K562 (cell line): ENCODE measurements around the gene DYNC1I1. TPM values are rescaled to one million over a fixed set of nuclear protein-coding genes. Genes with fewer than 3 reads are reported as not detected.

Experiments used
- ATAC-seq: fragments of 200-7000 bp; cut with Tn5 transposase; 3 replicates; pipeline ENCODE4 v1.9.1; 2020; ENCODE audit warnings: moderate library complexity
- BruUV-seq: library from RNA; stranded (reverse); fragments of 400-500 nt; replicated peaks from 2 replicates; lab custom pipeline; 2021; lab: Mats Ljungman, UMichigan
- CTCF ChIA-PET: fragments of 300-600 bp; formaldehyde crosslinking; extraction: SDS; loops from one replicate; lab custom pipeline; 2021; ENCODE audit warnings: low intra/inter-chr PET ratio; lab: Yijun Ruan, JAX
- POLR2A ChIA-PET: fragments of 300-600, 350-650 bp; sonication (Branson Sonifier 250); formaldehyde crosslinking; extraction: SDS; loops from one replicate; lab custom pipeline; 2021; ENCODE audit warnings: antibody characterized with exemption, inconsistent platforms; lab: Yijun Ruan, JAX
- DNase-seq, 4 experiments: peaks; one replicate each; pipeline versions ENCODE4 v3.0.0 to v3.0.0-alpha.2; 2011 to 2018; ENCODE audit warnings: low spot score in 3 of 4, mixed read lengths in 3 of 4; ENCODE audit errors: extremely low read depth in 1 of 4
- FAIRE-seq: peaks from 2 replicates; lab custom pipeline; 2011; peaks lifted over from hg19 to GRCh38; lab: Jason Lieb, UNC
- H2AFZ ChIP-seq: 2 replicates; pipeline ENCODE4 v1.6.0; 2011; ENCODE audit warnings: low read depth, low read length, control low read depth, inconsistent platforms
- H3K27ac ChIP-seq: fragments of 200-600 bp; 3 replicates; pipeline ENCODE4 v1.8.0; 2011; ENCODE audit warnings: low read depth, mild to moderate bottlenecking, control low read depth, inconsistent platforms, low read length, moderate library complexity, mixed read lengths; ENCODE audit errors: extremely low read depth
- H3K27me3 ChIP-seq, 2 experiments: fragments of 300-600 bp in 1 of 2; 2 replicates in 1 of 2; 3 replicates in 1 of 2; pipeline versions ENCODE4 v1.6.0 to v1.8.0; 2011; ENCODE audit warnings: inconsistent platforms in 2 of 2, low read length in 2 of 2, mild to moderate bottlenecking in 1 of 2, mixed read lengths in 1 of 2, moderate library complexity in 1 of 2; ENCODE audit not compliant: control insufficient read depth in 2 of 2, insufficient read depth in 2 of 2
- H3K36me3 ChIP-seq: fragments of 300-600 bp; 3 replicates; pipeline ENCODE4 v1.8.0; 2011; ENCODE audit warnings: mild to moderate bottlenecking, low read length, inconsistent platforms; ENCODE audit not compliant: control insufficient read depth, insufficient read depth
- H3K4me1 ChIP-seq, 2 experiments: fragments of 200-600 bp in 1 of 2; replicated peaks in 1 of 2; 2 replicates in 1 of 2; 3 replicates in 1 of 2; pipeline versions ENCODE4 v1.5.1 to v1.8.0; 2011; ENCODE audit warnings: inconsistent platforms in 2 of 2, low read length in 2 of 2, mild to moderate bottlenecking in 1 of 2, mixed read lengths in 1 of 2, moderate library complexity in 1 of 2; ENCODE audit not compliant: control insufficient read depth in 2 of 2, insufficient read depth in 2 of 2
- H3K4me2 ChIP-seq: 2 replicates; pipeline ENCODE4 v1.6.1; 2011; ENCODE audit warnings: low read length, control low read depth, inconsistent platforms, mixed read lengths; ENCODE audit not compliant: insufficient read depth
- H3K4me3 ChIP-seq: fragments of 200-600 bp; sonication (generic), shearing (Covaris generic); 2 replicates; pipeline ENCODE4 v1.5.1; 2016; ENCODE audit warnings: control low read depth, inconsistent platforms
- H3K79me2 ChIP-seq: fragments of 200-600 bp; 3 replicates; pipeline ENCODE4 v1.8.0; 2011; ENCODE audit warnings: low read length, inconsistent platforms; ENCODE audit not compliant: control insufficient read depth, insufficient read depth
- H3K9ac ChIP-seq, 2 experiments: 2 replicates each; pipeline versions ENCODE4 v1.6.0 to v1.6.1; 2011; ENCODE audit warnings: low read depth in 2 of 2, low read length in 2 of 2, control low read depth in 1 of 2, inconsistent platforms in 1 of 2, mild to moderate bottlenecking in 1 of 2, mixed read lengths in 1 of 2; ENCODE audit not compliant: insufficient read depth in 1 of 2
- H3K9me1 ChIP-seq: one replicate; pipeline ENCODE4 v1.6.0; 2011; ENCODE audit warnings: inconsistent platforms, mild to moderate bottlenecking, low read length, moderate library complexity; ENCODE audit not compliant: control insufficient read depth, insufficient read depth
- H3K9me3 ChIP-seq: replicated peaks from 2 replicates; pipeline ENCODE4 v1.5.1; 2011; ENCODE audit warnings: low read depth, low read length, inconsistent platforms; ENCODE audit not compliant: control insufficient read depth, insufficient read depth
- H4K20me1 ChIP-seq: replicated peaks from 2 replicates; pipeline ENCODE4 v1.6.1; 2011; ENCODE audit warnings: low read length, inconsistent platforms, mixed read lengths; ENCODE audit not compliant: control insufficient read depth, insufficient read depth
- ARNT ChIP-seq, 2 experiments: fragments of 450-650 bp; IDR thresholded peaks; 2 replicates each; pipeline ENCODE4 v1.6.1; 2016; ENCODE audit warnings: mild to moderate bottlenecking in 1 of 2
- EWSR1 ChIP-seq: fragments of 450-650 bp; IDR thresholded peaks from 2 replicates; pipeline ENCODE4 v1.6.1; 2018; ENCODE audit warnings: borderline replicate concordance, mild to moderate bottlenecking, low read depth, moderate library complexity; ENCODE audit not compliant: partially characterized antibody
- MYNN ChIP-seq, 2 experiments: sonication (generic); formaldehyde crosslinking in 1 of 2; IDR thresholded peaks; 2 replicates each; pipeline versions ENCODE4 v1.5.0 to v1.6.1; 2016 to 2020; ENCODE audit warnings: antibody characterized with exemption in 1 of 2, missing genetic modification reagents in 1 of 2
- RBM25 ChIP-seq: fragments of 200-400 bp; formaldehyde crosslinking; IDR thresholded peaks from 2 replicates; pipeline ENCODE4 v1.6.1; 2018; ENCODE audit warnings: low read length, low read depth, moderate library complexity; ENCODE audit not compliant: severe bottlenecking
- SETDB1 ChIP-seq: IDR thresholded peaks from one replicate; pipeline ENCODE4 v1.6.1; 2012; ENCODE audit warnings: low read length, control low read depth, inconsistent platforms
- TCF3 ChIP-seq: sonication (generic); formaldehyde crosslinking; IDR thresholded peaks from 2 replicates; pipeline ENCODE4 v1.4.0; 2020; ENCODE audit warnings: mild to moderate bottlenecking, missing genetic modification reagents
- ZFP30 ChIP-seq: fragments of 250-450 bp; sonication (Bioruptor Pico); IDR thresholded peaks from 2 replicates; pipeline ENCODE4 v1.8.0; 2022; ENCODE audit warnings: moderate library complexity, mild to moderate bottlenecking, inconsistent platforms, borderline replicate concordance
- ZNF408 ChIP-seq: fragments of 250-450 bp; sonication (Bioruptor Pico); IDR thresholded peaks from 2 replicates; pipeline ENCODE4 v1.4.0; 2020; ENCODE audit warnings: low read depth, mild to moderate bottlenecking, moderate library complexity
- ZNF431 ChIP-seq: sonication (generic); formaldehyde crosslinking; IDR thresholded peaks from 2 replicates; pipeline ENCODE4 v1.8.0; 2022; ENCODE audit warnings: mild to moderate bottlenecking, missing genetic modification reagents
- ZNF449 ChIP-seq: fragments of 250-450 bp; sonication (Bioruptor Pico); IDR thresholded peaks from 2 replicates; pipeline ENCODE4 v1.8.0; 2022; ENCODE audit warnings: moderate library complexity, mild to moderate bottlenecking, inconsistent platforms
- WGBS: fragments of 100-300 bp; shearing (Covaris generic); methylation state at CpG from one replicate; pipeline ENCODE4 v1.1.6; 2016; ENCODE audit warnings: low coverage, mixed read lengths; ENCODE audit not compliant: insufficient coverage; ENCODE audit errors: missing lambda C conversion rate; 5-methylcytosine and 5-hydroxymethylcytosine counted together
- in situ Hi-C: fragments of 300-500 bp; cut with MboI; formaldehyde crosslinking; loops from 4 replicates; pipeline ENCODE4 v1.15.0; 2018; ENCODE audit warnings: inconsistent platforms, mixed read lengths
- intact Hi-C: fragments of 100-400 bp; cut with micrococcal nuclease; formaldehyde crosslinking; loops from 2 replicates; pipeline ENCODE4 v1.14.2; 2022
- polyA plus RNA-seq, 8 experiments: library from polyadenylated mRNA; depleted of rRNA in 4 of 8; stranded (reverse) in 5 of 8; unstranded in 3 of 8; fragments of >200 nt; fragmentation: Nextera tagmentation in 2 of 8; fragmentation: Illumina TruSeq in 1 of 8; extraction: Ambion mirVana in 2 of 8; extraction: Trizol in 1 of 8; gene quantifications; 2 replicates each; pipeline versions ENCODE4 v1.2.1 to v1.2.3, GENCODE V29; 2011 to 2014; ENCODE audit warnings: inconsistent platforms in 1 of 8, missing spikeins in 1 of 8
- total RNA-seq, 7 experiments: library from RNA; depleted of rRNA in 6 of 7; stranded (reverse); fragments of >200 nt in 6 of 7; fragmentation: Illumina TruSeq in 2 of 7; extraction: Trizol in 2 of 7; gene quantifications; 2 replicates each; pipeline versions ENCODE4 v1.2.1 to v1.2.3, GENCODE V29; 2011 to 2021; ENCODE audit warnings: low replicate concordance in 1 of 7
- TF ChIP-seq, protein P1 (sequence below): fragments of 450-650 bp; IDR thresholded peaks from 2 replicates; pipeline ENCODE4 v1.6.1; 2017; ENCODE audit warnings: mild to moderate bottlenecking, moderate library complexity
- TF ChIP-seq, protein P2 (sequence below): sonication (generic); formaldehyde crosslinking; IDR thresholded peaks from 2 replicates; pipeline ENCODE4 v1.8.1; 2023; ENCODE audit warnings: mild to moderate bottlenecking, missing genetic modification reagents, moderate library complexity

Gene DYNC1I1
- total and polyA plus RNA-seq, 9 of the 15 experiments (the other 6 are each of a cell fraction or from before 2014, with no cell fraction given) = 0.22 to 1.5 (median 0.44) TPM

GRCh38 chr7:95766086-95766485 lies 6.3 kb upstream of the DYNC1I1 start:
- H3K4me2 ChIP-seq = no peak overlapping the region
- BruUV-seq = no TSS peak
- ATAC-seq (no peak), DNase-seq (no peak), FAIRE-seq (no peak)
- no peaks in the 10 kb centered on the region for H3K4me1 ChIP-seq
- no peak overlapping the region for H3K4me3 ChIP-seq
- in situ Hi-C loops = no loop called here
- WGBS = 0% methylated on average over 2 of the region's 2 CpGs
- CTCF ChIA-PET = no interaction called here
- no peaks in the 10 kb centered on the region for H3K9me1 ChIP-seq
- H3K9me3 ChIP-seq = no peaks in the 10 kb centered on the region
- H3K9ac ChIP-seq = no peak overlapping the region
- POLR2A ChIA-PET = no interaction called here
- H4K20me1 ChIP-seq = no peaks in the 10 kb centered on the region
- intact Hi-C loops = no loop called here
- no peak for TF ChIP-seq ZNF449 (CRISPR knock-in tag)
- H3K79me2 ChIP-seq = no peaks in the 10 kb centered on the region
- no peak overlapping the region for H2AFZ ChIP-seq
- no peaks in the 10 kb centered on the region for H3K36me3 ChIP-seq
- H3K27me3 ChIP-seq = no peaks in the 10 kb centered on the region
- H3K27ac ChIP-seq = no peak overlapping the region

DNA sequence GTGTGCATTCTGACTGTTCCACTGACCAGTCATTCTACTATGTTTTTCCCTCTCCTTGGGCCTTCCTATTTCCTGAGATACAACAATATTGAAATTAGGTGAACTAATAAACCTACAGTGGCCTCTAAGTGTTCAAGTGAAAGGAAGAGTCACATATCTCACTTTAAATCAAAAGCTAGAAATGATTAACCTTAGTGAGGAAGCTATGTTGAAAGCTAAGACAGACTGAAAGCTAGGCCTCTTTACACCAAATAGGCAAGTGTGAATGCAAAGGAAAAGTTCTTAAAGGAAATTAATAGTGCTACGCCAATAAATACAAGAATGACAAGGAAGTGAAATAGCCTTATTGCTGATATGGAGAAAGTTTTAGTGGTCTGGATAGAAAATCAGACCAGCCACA lies 5.7 kb upstream of the DYNC1I1 start:
- Histone ChIP-seq H3K27ac (no peak overlapping the region), H3K4me3 (no peak overlapping the region), H3K9me3 (no peaks in the 10 kb centered on the region), H3K9me1 (no peaks in the 10 kb centered on the region), H3K4me2 (no peak overlapping the region), H3K4me1 (no peaks in the 10 kb centered on the region), H3K9ac (no peak overlapping the region), H4K20me1 (no peaks in the 10 kb centered on the region), H3K27me3 (no peaks in the 10 kb centered on the region), H3K36me3 (no peaks in the 10 kb centered on the region), H2AFZ (no peak overlapping the region), H3K79me2 (no peaks in the 10 kb centered on the region)
- ATAC-seq (no peak), FAIRE-seq (no peak), DNase-seq (no peak)
- WGBS = 0% methylated on average over 1 of the region's 1 CpG
- CTCF ChIA-PET = no interaction called here
- in situ Hi-C loops (no loop called here), intact Hi-C loops (no loop called here)
- no TSS peak for BruUV-seq
- POLR2A ChIA-PET = interaction anchor here (1.0 kb wide), 1 partner anchor 8 kb away, joined by 3 read pairs; no protein-coding TSS in a partner anchor
- TF ChIP-seq ZNF431 (CRISPR knock-in tag) = no peak
- no peak for TF ChIP-seq EWSR1
- TF ChIP-seq, protein P1, sequence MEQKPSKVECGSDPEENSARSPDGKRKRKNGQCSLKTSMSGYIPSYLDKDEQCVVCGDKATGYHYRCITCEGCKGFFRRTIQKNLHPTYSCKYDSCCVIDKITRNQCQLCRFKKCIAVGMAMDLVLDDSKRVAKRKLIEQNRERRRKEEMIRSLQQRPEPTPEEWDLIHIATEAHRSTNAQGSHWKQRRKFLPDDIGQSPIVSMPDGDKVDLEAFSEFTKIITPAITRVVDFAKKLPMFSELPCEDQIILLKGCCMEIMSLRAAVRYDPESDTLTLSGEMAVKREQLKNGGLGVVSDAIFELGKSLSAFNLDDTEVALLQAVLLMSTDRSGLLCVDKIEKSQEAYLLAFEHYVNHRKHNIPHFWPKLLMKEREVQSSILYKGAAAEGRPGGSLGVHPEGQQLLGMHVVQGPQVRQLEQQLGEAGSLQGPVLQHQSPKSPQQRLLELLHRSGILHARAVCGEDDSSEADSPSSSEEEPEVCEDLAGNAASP = no peak
- TF ChIP-seq RBM25 = no peak
- TF ChIP-seq, protein P2, sequence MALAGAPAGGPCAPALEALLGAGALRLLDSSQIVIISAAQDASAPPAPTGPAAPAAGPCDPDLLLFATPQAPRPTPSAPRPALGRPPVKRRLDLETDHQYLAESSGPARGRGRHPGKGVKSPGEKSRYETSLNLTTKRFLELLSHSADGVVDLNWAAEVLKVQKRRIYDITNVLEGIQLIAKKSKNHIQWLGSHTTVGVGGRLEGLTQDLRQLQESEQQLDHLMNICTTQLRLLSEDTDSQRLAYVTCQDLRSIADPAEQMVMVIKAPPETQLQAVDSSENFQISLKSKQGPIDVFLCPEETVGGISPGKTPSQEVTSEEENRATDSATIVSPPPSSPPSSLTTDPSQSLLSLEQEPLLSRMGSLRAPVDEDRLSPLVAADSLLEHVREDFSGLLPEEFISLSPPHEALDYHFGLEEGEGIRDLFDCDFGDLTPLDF (CRISPR knock-in tag) = no peak
- no peak for TF ChIP-seq SETDB1
- no peak for TF ChIP-seq MYNN (IDR thresholded peaks at IDR 0.05)
- TF ChIP-seq MYNN (CRISPR knock-in tag; IDR thresholded peaks at IDR 0.05) = no peak
- no peak for TF ChIP-seq ZFP30 (CRISPR knock-in tag)
- TF ChIP-seq ZNF408 (CRISPR knock-in tag) = no peak
- TF ChIP-seq ARNT (IDR thresholded peaks at IDR 0.05) = no peak
- TF ChIP-seq TCF3 = no peak
